8988T (cell line): Measurements from ENCODE around the gene WDR17.

Experiments used
- DNase-seq: peaks from one replicate; pipeline ENCODE4 v3.0.0; 2011

Gene WDR17

DNA sequence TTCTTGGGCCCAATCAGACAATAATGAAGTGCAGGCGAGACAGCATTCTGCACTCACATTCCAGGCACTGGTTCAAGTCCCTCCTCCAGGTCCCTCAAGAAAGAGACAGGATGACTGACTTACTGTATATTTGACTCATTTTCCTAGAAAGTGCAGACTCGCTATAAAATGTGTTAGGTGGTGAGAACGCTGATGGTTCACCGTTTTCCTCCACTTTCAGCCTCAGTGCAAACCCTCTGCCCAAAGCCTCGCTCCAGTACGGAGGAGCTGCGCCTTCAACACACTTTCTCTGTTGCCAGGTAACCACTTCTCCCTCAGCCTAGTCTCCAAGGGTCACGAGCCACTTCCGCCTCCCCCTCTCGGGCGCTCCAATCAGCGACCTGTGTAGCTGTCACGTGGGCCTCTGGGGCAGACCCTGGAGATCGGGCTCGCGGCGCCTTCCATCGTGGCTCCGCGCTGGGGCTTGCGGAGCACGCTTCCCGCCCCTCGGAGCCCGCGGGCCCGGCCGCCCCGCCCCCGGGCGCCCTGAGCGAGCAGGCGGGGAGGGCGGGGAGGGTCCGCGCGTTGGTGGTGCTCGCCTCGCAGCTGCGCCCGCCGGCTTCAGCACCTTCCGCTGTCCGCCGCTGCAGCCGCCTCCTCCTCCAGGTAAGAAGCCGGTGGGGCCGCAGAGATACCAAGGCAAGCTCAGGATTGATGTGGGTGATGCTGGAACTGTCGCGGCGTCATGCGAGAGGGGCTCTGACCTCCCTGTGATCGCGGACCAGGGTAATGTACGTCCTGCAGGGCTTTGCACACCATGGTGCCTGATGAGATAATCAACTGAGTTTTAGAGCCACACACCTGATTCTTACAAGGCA, at the start of gene WDR17:
Gene WDR17, plus strand, starts transcription at position 407 of the 857 bp plus-strand sequence. CDS start 45,740 bp downstream, outside the sequence.
- DNase-seq = no peak

DNA sequence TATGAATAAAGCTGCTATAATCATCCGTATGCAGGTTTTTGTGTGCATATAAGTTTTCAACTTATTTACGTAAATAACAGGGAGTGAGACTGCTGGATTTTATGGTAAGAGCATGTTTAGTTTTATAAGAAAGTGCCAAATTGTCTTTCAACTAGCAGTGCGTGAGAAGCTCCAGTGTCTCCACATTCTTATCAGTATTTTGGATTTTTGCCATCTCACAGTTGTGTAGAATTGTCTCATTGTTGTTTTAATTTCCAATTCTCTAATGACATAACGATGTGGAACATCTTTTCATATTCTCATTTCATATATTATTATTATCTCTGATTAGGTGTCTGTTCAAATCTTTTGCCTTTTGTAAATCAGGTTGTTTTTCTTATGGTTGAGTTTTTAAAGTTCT, 49.0 kb upstream of the WDR17 start:
- no peak for DNase-seq

DNA sequence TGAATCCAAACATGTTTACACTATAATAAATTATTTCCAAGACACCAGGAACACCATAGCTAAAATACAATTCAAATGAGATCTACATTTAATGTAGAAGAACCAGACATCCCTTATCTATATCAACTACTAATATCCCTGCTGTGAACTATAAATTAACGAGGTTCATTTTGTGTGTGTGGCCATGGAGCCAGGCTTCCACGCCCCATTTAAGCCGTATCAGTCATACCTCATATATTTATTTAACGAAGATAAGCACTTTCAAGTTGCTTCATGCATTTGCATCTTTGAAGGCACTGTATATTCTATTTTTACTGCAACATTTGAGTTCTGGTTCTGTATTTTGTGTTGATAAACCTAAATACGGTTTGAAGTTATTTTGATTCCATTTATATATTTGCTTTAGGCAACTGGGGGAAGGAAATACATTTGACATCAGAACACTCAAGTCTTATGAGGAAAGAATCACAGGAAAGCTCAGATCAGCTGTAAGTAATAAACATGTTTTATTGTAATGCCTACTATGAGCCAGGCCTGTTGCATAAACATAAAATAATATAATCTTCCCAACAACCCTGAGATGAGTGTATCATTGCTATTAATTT, 45.1 kb upstream of the WDR17 start:
- no peak for DNase-seq

DNA sequence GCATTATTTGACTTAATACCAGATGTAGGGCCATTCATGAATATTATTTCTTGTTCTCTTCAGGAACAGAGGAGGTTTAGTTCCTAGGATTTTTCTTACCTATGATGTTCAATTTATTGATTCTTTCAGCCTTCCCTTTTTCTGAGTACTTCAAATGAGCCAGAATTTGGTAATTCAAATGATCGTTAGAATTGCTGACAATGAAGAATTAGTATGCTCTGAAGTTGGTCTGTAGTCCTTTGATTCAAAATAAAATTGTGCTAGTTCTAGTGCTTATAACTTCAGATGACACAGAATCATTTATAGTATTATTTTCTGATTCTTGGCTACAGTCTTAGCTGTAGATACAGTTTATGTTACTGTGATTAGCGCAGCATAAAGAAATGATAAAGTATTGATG, 35.2 kb upstream of the WDR17 start:
- DNase-seq = no peak

DNA sequence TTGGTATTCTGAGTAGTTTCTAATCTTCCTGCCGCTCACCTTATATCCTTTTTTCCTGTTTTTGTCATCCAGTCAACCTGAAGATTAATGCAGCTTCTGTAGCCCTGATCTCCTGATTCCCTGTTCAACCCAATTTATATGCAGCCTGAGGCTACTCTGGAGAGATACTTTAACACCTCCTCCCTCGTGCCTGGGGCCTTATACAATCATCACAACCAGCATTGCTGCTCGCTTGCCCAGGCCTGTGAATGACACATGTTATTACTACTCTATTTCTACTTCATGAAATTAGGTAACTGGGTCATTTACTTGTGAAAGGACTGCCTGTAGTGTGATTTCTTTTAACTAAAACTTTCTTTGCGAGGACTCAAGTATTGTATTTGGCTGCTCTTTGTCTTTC, 33.7 kb upstream of the WDR17 start:
- DNase-seq = no peak

DNA sequence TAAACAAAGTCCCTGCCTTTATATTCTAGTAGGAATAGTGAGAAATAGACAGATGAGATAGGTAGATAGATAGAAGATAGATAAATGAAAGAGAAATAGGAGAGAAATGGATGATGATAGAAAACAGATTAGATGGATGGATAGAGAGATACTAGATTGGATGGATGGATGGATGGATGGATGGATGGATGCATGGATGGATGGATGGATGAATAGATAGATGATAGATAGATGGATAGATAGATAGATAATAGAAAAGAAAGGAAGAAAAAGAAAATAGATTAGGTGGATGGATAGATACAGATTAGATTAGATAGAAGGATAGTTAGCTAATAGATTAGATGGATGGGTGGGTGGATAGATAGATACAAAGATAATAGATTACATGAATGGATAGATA, 33.2 kb upstream of the WDR17 start:
- no peak for DNase-seq

DNA sequence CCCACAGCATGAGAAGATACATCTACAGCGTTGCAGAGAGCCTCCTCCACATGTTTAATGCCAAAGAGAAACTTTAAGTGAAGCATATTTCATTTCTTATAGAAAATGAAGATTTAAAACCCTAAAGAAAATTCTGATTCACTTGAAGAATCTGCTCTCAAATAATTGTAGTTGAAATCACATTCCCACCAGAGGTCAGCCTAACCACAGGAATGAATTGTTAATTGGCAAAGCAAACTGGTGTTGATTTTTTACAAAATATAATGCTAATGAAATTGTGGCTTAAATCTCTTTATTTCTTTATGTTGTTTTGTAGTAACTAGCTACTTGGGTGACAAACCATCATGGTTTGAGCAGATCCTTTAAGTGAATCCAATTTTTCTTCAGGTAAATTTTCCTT, 31.1 kb upstream of the WDR17 start:
- DNase-seq = no peak

DNA sequence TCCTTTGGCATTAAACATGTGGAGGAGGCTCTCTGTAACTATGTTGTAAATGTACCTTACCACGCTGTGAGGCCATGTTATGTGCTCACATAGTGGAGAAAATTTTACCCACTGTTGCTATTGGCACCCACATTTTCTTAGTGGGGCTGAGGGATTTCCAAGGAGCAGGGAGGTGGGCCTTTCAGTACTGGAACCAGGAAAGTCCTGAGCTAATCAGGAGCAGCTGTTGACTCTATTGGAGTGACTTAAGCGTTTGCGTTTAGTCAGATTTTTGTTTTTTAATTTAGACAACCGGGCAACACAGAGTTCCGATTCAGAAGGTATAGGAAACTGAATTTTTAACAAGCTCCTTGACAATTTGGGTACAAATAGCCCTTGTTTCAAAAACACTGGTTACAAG, 30.7 kb upstream of the WDR17 start:
- DNase-seq = no peak

DNA sequence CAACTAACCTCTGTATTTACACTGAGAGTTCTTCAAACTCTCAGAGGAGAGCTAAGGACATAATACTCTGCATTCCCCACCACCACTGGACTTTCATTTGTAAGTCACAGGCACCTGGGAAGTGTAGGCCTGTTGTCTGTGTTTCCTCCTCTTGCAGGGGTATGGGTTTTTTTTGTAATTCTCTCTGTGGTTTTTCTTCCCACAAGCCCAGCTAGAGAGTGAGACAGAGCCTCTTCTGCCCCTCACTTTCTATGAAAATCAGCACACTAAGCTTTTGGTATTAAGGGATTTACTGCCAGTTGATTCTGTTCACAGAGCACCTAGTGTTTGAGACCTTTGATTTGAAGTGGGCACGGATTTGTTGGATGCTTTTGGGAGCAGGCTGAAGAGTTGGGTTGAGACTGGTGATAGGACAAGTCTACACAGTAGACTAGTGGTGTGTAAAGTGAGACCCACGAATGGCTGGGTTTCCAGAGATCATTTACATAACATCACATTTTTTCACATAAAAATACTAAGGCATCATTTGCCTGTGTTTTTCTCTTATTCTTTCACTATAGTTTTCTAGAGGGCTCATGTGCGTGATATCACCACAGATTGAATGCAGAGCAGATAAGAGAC, 28.9 kb upstream of the WDR17 start:
- DNase-seq = no peak

DNA sequence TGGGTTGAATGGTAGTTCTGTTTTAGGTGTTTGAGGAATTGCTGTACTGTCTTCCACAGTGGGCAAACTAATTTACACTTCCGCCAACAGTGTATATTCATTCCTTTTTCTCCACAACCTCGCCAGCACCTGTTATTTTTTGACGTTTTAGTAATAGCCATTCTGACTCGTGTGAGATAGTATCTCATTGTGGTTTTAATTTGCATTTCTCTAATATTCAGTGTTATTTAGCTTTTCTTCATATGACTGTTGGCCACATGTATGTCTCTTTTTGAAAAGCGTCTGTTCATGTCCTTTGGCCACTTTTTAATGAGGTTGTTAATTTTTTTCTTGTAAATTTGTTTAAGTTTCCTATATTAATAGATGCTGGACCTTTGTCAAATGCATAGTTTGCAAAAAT, 26.9 kb upstream of the WDR17 start:
- no peak for DNase-seq

DNA sequence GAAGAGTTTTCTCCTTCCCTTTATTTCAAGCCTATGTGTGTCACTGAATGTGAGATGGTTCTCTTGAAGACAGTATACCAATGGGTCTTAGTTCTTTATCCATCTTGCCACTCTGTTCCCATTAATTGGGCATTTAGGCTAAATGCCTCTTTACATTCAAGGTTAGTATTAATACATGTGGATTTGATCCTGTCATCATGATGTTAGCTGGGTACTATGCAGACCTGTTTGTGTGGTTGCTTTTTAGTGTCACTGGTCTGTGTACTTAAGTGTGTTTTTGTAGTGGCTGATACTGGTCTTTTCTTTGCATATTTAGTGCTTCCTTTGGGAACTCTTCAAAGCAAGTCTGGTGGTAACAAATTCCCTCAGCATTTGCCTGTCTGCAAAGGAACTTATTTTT, 23.4 kb upstream of the WDR17 start:
- no peak for DNase-seq

DNA sequence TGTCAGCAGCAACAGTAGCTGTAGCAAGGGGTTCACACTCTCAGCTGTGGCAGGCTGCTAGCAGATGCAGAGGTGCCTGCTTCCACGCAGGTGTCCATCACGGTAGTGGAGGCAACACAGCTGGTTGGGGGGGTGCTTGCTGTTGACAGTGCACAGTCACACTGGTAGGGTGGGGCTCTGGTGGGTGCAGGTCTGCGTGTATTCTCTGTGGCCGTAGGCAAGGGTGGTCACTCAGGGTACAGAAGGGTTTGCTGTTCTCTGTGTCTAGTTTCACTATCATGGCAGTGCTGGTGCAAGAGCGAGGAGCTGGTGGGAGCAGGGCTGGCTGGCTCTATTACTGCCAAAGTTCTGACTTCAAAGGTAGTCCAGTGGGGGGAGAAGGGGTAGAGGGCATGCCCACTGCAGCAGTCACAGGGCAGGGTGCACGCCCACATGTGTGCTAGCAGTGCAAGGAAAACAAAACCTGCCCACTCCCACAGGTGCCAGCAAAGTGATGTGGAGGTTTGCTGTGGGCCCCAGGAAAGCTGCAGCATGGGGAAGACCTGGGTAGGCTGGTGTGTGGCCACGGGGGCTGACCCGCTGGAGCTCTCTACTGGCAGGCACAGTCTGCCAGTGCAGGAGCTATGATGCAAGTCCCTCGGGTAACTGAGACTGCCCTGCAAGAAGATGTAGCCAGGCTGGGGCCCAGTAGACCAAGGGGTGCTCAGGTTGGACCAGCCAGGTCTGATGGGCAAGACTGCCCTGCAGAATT, 21.6 kb upstream of the WDR17 start:
- DNase-seq = no peak

DNA sequence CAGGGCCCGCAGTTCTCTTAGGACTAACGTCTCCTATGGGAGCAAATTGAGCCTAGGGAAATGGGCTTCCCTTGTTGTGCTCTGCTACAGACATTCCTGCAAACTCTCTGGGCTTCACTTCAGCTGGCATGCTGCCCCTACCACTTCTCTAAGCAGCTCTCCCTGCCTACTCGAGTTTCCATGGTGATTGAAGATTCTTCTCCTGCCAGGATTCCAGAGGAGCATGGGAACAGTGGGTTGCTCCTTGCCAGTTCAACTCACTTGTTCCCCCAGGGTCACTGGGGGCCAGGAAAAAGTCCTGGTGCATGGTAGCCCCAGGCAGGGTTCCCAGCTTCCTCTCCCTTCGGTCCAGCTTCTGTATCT, 21.1 kb upstream of the WDR17 start:
- DNase-seq = no peak

DNA sequence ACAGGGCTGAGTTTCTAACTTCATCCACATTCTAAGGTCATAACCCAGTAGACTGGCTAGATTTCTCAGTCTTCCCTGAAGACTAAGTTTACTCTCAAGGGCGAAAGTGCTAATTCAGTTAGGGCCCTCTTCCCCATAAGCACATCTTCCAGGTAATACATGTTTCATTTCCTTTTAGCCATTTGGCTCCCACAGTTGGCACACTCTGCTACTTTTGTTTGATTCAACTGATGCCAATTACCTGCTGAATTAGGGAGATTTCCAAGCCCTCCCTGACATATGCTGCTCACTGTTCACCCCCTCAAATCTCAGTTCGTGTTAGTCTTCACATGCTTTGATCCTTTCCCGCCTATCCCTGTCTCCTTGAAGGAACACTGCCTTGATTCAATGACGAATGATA, 17.0 kb upstream of the WDR17 start:
- no peak for DNase-seq

DNA sequence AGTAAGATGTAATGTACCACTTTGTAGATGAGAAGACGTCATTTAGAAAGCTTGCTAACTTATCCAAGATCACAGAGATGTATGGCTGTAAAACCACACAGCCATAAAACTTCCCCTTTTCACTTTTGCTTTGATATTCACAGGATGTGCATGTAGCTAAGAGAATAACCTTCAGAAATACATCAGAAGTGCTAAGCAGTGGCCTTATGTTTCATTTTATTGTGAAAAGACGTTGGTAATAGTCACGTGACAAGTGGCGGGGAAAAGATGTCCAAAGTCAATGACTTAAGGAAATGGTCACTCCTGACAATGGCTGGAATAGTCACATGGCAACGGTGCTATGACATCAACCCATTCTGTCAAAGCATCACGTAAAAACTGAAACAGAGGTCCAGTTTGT, 12.9 kb upstream of the WDR17 start:
- DNase-seq = no peak

DNA sequence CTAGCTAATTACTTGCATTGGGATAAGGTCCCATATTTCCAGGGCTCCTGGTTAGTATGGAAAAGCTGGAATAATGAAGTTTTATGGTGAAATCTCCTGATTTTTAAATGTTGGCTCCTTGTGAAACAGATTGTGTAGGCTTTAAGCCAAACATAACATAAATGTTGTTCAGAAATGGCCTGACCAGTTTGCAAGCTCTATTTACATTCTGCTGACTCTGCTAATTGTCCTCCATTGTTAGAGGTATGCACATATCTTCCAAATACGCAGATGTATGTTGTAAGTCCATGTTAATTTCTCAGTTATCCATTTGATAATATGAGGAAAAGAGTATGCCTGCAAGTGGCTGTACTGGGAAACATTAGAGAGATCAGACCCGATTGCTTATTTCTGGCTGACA, 11.9 kb upstream of the WDR17 start:
- no peak for DNase-seq

DNA sequence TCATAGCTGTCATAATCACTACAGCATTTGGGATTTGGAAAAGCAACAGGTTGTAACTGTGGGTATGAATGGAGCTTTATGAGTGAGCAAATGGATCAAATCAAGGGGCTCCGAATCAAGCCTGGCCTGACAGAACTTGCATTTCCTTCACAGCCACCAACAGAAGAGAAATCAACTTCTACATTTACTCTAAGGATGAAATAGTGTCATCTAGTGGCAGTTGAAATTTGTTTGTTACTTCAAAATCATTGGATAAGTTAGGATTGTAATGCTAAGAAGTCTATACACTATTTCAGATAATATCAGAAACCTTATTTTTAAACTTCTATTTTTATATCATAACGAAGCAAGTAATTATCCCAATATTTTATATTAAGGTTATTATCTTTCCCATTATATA, 10.7 kb upstream of the WDR17 start:
- no peak for DNase-seq

DNA sequence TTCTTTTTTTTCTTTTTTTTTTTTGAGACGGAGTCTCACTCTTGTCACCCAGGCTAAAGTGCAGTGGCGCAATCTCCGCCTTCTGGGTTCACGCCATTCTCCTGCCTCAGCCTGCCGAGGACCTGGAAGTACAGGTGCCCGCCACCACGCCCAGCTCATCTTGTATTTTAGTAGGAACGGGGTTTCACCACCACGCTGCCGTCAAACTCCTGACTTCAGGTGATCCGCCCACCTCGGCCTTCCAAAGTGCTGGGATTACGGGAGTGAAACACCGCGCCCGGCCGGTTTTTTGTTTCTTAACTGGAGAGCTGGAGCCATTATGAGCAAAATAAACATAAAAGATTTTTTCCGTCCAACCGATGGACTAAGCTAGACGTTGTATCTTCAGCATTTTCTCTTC, 1.9 kb upstream of the WDR17 start:
- no peak for DNase-seq

DNA sequence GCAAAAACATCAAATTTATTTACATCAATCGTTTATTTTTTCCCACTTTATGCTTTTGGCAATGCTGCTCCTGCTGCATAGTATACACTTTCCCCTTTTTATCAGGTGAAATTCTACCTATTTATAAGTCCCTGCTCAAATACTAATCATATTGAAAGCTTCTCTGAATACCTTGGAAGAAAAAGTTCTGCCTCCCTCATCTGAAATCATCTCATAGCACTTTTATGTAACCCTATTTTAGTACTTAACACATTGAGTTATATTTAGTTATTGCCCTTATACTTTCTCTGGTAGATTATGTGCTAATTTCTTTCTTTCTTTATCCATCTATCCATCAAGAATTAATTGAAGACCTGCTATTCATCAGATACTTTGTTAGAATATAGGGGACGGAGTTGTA, 1.1 kb upstream of the WDR17 start:
- no peak for DNase-seq

DNA sequence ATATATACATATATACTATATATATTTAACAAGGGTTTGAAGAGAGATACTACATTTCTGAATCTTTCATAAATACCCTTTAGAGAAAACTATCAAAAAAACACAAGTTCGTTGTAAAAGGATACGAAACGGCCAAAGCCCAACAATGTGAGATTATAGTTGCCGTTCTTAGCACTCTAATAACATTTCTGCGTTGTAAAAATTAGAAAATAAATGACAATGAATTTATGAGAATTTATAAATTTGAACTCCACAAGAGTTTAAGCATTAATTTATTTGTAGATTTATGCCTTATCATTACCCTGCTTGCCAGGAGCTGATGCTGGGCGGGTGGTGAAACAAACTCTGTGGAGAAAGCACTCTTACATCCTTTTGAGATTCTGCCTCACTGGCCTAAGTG, 1.1 kb downstream of the WDR17 start:
- no peak for DNase-seq

DNA sequence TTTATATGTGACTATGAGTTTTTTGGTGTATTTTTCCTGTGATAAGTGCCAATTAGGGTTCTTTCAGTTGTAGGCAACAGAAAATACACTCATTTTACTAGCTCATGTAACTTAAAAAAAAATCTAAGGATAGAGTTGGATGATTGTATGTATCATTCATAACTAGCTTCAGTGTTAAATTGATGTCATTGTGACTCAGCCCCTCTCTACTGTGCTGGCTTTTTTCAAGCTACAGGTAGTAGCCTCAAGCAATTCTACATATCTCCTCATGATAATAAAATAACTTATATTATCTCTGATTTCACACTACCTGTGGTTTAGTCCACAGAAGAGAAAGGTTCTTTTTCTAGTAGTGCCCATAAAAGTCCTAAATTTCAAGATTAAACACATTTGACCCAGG, 11.9 kb downstream of the WDR17 start:
- no peak for DNase-seq

DNA sequence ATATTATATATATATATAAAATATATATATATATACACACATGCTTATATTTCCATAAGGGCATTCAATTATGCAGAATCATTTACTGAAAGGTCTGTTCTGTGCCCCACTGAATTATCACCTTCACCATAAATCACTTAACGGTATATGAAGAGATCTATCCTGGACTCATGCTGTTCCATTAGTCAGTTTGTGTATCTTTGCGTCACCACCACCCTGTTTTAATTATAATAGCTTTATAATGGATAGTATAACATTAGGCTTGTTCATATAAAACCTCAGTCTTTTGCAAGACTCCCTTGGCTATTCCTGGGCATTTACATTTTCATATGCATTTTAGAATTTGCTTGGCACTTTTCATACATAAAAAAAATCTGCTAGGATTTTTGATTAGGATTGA, 19.1 kb downstream of the WDR17 start:
- DNase-seq = no peak

DNA sequence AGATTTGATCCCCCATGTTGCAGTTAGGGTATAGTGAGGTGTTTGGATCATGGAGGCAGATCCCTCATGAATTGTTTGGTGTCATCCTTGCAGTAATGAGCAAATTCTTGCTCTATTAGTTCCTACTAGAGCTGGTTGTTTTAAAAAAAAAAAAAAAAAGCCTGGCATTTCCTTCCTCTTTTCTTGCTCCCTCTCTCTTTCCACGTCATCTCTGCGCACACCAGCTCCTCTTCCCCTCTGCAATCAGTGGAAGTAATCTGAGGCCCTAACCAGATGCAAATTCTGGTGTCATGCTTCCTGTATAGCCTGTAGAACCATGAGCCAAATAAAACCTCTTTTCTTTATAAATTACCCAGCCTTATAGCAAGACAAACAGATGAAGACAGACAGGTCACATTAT, 24.5 kb downstream of the WDR17 start:
- no peak for DNase-seq

DNA sequence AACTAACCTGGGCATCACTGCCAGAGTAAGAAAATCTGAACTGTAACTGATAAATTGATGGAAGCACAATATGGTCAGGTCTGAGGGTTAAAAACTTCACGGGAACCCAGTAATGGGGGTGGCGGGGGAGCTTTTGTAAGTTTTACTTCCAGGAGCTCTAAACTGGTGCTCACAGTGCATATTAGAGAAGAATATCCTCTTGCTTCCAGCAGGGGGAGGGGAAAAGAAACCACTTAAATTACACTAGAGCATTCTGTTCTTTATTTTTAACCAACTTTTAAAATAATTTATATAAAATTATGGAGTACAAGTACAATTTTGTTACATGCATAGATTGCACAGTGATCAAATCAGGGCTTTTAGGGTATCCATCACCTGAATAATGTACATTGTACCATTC, 33.7 kb downstream of the WDR17 start:
- DNase-seq = no peak
